ENCODE measurements around the gene LCN1.
"Not testable (repeated sequence)": the region's sequence is repeated elsewhere in the genome, so short reads cannot be mapped to it uniquely, and the experiment has no call there.

The LCN1 gene

DNA sequence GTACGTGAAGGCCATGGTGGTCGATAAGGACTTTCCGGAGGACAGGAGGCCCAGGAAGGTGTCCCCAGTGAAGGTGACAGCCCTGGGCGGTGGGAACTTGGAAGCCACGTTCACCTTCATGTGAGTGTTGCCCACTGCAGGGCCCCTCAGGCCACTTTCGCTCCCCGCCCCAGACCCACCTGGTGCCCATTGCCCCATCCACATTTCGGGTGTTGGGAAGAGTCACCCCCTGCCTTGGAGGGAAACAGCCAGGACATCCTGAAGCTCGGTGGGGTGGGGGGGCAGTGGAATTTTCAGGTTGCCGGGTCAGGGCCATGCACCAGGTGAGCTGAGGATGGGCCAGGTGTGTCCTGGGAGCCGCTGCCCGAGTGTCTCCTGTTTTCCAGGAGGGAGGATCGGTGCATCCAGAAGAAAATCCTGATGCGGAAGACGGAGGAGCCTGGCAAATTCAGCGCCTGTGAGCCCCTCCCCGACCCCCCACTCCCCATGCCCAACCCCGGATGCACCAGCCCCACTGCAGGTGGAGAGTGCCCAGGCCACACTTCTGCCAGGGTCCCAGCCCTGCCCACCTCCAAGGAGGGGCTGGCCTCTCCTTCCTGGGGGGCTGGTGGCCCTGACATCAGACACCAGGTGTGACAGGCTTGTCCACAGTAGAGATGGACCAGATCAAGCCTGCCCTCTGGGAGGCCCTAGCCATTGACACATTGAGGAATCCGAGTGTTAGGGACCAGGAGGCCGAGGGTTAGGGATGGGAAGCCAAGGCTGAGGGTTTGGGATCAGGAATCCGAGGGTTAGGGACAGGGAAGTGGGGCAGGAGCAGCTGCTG, 25.8 kb downstream of the LCN1 start:
- not testable (repeated sequence) for DNase-seq (ENCODE audit: low spot score)

DNA sequence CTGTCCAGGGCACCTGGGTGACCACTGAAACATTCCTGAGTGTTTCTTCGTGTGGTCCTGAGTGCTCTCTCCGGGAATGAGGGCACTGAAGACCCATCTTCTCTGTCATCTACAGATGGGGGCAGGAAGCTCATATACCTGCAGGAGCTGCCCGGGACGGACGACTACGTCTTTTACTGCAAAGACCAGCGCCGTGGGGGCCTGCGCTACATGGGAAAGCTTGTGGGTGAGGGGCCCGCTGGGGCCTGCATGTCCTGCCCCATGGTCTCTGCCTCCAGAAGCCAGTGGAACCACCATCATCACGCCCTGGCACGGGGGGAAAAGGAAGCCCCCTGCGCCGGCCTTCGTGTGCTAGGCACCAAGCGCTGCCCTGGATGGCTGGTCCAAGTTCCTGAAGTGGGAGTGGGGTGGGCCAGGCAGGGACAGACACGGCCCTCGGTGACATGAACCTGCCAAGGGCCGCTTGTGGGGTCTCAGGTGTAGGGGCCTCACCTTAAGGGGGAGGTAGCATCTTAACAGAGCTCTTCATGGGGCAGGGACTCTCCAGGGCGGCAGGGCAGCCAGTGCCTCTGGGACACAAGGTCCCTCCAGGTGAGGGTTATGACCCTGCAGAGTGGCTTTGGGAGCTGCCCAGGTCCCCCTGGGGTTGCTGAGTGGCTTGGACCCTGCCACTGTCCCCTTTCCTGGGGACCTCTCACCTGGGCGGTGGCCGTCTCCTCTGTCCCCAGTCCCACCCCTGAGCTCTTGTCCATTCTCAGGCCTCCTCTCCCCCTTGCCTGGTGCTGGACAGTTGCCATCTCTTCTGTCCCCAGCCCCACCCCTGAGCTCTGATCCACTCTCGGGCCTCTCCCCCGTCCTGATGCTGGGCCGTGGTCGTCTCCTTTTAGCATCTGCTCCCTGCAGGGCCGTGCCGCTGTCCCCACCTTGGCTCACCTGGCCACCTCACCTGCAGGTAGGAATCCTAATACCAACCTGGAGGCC, 26.8 kb downstream of the LCN1 start:
- no peak for DNase-seq (ENCODE audit: low spot score)

GRCh38 chr9:135549478-135550343, 28.5 kb downstream of the LCN1 start:
- not testable (repeated sequence) for DNase-seq (ENCODE audit: low spot score)

DNA sequence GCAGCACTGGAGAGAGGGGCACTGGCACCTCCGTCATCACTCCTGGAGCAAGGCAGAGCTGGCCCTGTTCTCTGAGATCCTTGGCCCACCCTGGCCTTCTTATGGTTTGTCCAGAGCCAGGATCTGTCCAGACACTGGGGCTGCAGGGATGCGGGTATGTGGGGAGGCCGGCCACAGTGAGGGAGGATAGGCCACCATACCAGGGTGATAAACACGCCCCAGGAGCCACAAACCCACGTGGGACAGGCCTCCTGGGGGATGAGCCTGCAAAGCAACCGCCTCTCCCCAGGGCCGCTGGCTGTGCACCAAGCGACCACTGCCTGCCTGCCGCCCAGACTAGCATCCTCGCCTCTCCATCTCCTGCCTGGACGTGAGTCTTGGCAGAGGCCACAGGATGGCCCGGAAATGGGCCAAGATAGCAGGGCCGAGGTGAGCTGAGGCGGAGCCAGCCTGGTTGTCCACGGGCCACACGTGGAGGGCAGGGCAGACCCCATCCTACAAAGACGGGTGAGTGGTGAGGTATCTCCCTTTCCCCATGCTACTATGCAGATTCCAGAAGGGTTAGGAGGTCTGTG, 29.2 kb downstream of the LCN1 start:
- no peak for DNase-seq (ENCODE audit: low spot score)

- DNase-seq (ENCODE audit: low spot score): no peak
These were observed 29.8 kb downstream of the LCN1 start for GRCh38 chr9:135551031-135551430.

DNA sequence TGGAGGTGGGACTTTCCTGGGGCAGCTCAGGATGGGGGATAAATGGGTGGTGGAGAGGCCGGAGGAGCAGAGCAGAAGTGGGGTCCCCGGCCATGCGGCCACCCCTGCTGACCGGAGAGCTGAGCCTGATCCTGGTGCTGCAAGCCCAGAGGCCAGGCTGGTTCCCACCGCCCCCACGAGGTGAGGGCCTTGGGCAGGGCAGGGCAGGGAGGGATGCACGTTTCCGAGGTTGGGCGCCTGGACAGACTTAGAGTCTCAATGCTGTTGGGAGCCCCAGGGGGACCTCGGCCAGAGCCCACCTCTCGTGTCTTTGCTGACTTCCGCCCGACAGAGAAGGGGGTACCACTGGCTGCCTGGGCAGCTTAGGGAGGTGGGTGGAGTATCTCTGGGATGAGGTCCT, 30.2 kb downstream of the LCN1 start:
- DNase-seq (ENCODE audit: low spot score): no peak

GRCh38 chr9:135552021-135552697, 30.9 kb downstream of the LCN1 start:
- no peak for DNase-seq (ENCODE audit: low spot score)

DNA sequence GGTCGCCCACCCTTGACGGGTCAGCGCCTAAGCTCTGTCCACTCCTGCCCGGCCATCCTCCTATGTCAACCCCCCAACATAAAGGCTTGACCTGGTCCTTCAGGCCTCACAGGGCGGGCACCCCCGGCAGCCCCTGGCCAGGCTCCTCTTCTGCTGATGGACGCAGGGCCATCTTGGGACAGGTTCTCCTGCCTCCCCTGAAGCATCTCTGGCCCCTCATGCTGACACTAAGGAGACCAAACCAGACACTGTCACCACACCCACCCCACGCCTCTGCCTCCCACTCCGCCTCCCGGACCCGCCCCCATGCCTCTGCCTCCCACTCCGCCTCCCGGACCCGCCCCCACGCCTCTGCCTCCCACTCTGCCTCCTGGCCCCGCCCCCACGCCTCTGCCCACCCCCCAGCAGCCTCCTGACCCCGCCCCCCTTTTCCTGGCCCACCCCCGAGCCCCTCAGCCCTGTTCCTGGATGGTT, 31.5 kb downstream of the LCN1 start:
- DNase-seq (ENCODE audit: low spot score): no peak

DNA sequence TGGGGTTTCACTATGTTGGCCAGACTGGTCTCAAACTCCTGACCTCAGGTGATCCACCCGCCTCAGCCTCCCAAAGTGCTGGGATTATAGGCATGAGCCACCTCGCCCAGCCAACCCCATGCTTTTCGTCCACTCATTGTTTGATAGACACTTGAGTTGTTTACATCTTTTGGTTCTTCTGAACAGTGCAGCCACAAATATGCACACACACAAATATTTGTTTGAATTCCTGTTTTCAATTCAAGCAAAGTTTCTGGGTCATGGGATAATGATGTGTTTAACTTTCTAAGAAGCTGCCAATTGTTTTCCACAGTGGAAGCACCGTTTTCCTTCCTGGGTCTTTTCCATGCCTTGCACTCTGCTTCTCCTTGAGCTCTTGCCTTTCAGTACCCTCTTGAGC, 33.5 kb downstream of the LCN1 start:
- DNase-seq (ENCODE audit: low spot score): no peak

DNA sequence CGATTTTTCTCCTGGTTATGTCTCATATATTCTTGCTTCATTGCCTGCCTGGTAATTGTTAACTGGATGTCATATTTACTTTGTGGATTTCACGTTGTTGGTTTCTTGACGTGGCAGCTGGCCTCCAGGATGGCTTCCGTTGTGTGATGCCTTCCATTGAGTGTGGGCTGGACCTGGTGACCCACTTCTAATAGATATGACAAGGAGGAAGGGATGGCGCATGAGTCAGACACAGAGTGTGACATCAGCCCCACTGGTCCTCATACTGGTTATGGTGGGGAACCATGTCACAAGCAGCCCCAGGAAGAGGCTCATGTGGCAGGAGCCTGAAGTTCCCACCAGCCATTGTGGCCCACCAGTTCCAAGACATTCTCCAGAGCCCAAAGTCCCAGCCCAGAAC, 34.0 kb downstream of the LCN1 start:
- no peak for DNase-seq (ENCODE audit: low spot score)

- DNase-seq (ENCODE audit: low spot score): no peak
These were observed 34.7 kb downstream of the LCN1 start for GRCh38 chr9:135555910-135556309.

DNA sequence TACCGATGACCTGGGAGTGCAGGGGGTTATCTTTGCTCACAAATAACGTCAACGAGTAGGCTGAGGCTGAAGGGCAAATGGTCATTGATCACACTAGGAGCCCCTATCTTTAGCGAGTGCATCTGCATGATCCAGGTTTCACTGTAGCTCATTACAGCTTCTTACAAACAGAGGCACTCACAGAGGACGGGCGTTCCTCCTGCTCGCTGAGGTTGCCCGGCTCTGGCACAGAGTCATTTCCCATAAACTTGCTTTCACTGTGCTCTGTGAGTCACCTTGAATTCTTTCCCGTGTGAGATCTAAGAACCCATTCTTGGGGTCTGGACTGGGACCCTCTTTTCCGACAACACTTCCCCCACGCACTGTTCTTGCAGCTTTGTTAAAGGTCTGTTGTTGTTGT, 38.4 kb downstream of the LCN1 start:
- no peak for DNase-seq (ENCODE audit: low spot score)

DNA sequence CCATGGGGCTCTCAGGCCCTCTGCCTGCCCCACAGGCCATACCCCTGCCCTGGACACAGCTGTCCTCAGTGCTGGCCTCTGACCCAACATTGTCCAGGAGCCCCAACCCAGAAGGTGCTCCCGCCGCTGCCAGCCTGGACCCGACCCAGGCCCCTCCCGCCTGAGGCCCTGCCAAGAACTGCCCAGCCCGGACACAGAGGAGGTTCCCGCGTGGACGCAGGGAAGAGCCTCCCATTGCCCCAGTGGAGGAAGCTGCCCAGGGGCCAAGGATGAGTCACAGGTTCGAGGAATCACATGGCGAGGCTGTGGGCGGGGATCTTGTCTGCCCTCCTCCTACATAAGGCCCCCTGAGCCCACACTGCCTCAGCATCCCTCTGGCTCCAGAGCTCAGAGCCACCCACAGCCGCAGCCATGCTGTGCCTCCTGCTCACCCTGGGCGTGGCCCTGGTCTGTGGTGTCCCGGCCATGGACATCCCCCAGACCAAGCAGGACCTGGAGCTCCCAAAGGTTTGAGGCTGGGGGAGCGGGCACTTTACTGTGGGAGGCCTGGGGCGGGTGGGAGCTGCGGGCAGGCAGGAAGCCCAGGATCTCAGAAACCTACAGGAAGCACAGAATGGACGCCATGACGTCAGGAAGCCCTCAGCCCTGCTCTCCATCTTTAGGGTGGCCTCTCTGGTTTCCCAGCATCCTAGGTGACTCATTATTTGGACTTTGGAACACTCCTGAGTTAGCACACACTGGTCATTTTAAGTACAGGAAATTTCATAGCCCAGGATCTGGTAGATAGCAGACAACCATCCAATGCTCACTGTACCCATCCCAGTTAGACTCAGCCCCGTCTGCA, 40.4 kb downstream of the LCN1 start, which contains the start of gene PAEP:
TSS of gene PAEP (plus strand) at position 366 of the 844 bp plus-strand sequence.
- DNase-seq (ENCODE audit: low spot score): no peak

DNA sequence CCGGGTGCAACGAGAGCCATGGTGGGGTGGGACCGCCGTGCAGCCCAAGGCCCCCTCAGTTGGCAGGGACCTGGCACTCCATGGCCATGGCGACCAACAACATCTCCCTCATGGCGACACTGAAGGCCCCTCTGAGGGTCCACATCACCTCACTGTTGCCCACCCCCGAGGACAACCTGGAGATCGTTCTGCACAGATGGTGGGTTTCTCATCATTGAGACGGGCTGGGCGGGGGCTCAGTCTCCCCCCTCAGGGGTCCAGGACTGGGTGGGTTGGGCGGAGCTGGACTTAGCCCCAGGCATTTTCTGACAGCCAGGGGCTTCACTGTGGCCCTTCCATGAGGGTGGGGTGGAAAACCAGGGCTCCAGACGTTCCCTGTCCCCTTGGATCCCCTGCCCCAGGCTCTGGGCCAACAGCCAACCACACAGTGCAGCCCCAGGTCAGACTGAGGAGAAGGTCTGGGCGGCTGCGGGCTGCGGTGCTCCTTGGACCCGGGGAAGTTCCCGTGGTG, 41.0 kb downstream of the LCN1 start:
- no peak for DNase-seq (ENCODE audit: low spot score)

GRCh38 chr9:135563039-135563476, 41.8 kb downstream of the LCN1 start:
- no peak for DNase-seq (ENCODE audit: low spot score)

GRCh38 chr9:135563858-135564257, 42.6 kb downstream of the LCN1 start:
- DNase-seq (ENCODE audit: low spot score): no peak

- DNase-seq (ENCODE audit: low spot score): no peak
These were observed 43.9 kb downstream of the LCN1 start for GRCh38 chr9:135565141-135565628.

DNA sequence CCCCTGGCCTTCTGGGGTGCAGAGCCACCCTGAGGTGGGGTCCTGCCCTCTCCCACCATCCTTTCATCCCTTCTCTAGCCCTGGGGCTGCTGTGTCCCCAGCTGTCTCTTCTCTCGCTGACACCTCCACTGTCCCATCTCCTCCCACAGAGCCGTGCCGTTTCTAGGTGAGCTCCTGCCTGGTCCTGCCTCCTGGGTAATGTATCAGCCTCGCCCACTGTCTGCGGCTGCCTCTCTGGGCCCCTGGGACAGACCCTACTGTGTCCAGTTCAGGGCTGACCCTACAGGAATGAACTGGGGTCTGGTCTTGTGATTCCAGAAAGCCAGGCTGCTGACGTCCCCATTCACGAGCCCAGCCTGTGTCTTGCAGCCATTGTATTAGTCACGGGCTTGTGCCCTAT, 44.4 kb downstream of the LCN1 start:
- no peak for DNase-seq (ENCODE audit: low spot score)

- DNase-seq (ENCODE audit: low spot score): no peak
These were observed 45.3 kb downstream of the LCN1 start for GRCh38 chr9:135566552-135566951.

Measured in HuH-7 (cell line).